HT1080 (cell line): Measurements from ENCODE around the gene GABBR1. TPM values are rescaled to one million over a fixed set of nuclear protein-coding genes. Genes with fewer than 3 reads are reported as not detected.

ENCODE experiments used
- DNase-seq: peaks from one replicate; pipeline ENCODE4 v3.0.0-alpha.2; 2015; ENCODE audit warnings: low read depth
- total RNA-seq: library from RNA; depleted of rRNA; stranded (reverse); fragments of >200 nt; shearing (Covaris generic); gene quantifications from 2 replicates; pipeline ENCODE4 v1.2.3, GENCODE V29; 2014

Gene GABBR1
- total RNA-seq, 1 experiment from 2014 or later: 10.4 TPM

DNA sequence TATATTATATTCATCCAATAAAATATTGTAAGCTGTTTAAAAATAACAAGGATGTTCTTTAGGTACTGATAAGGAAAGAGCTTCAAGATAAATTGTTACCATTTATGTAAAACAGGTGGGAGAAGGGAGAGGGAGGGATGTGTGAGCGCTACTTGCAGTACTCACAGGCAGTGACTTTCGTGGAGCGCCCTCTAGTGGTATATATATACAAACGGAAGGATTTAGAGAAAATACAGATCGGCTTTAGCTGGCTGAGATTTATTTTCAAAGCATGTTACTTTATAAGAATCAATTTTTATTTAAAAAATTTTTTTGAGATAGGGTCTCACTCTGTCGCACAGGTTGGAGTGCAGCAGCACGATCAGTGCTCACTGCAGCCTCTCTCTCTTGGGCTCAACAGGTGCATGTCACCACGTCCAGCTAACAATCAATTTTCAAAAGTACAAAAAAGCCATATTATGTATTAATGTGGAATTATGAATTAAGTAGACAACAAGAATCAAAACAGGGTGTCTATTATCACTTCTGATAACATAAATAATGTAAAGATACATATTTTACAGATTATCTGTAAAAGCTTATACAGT is 20.6 kb upstream of the GABBR1 start:
- DNase-seq: no peak

DNA sequence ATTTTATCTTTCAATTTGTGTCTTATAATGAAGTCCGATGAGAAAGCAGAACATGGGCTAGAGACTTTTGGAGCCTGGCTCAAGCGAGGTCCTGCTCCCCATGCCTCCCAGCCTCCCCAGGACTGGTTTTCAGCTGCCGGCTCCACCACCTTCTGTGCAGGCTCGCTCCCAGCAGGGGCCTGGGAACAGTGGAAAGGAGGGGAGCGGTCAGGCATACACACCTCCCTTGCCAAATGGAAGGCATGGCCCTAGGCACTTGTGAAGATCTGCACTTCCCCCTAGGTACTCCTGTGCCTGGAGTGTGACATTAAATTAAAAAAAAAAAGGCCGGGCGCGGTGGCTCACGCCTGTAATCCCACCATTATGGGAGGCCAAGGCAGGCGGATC is 19.2 kb upstream of the GABBR1 start:
- DNase-seq: no peak

DNA sequence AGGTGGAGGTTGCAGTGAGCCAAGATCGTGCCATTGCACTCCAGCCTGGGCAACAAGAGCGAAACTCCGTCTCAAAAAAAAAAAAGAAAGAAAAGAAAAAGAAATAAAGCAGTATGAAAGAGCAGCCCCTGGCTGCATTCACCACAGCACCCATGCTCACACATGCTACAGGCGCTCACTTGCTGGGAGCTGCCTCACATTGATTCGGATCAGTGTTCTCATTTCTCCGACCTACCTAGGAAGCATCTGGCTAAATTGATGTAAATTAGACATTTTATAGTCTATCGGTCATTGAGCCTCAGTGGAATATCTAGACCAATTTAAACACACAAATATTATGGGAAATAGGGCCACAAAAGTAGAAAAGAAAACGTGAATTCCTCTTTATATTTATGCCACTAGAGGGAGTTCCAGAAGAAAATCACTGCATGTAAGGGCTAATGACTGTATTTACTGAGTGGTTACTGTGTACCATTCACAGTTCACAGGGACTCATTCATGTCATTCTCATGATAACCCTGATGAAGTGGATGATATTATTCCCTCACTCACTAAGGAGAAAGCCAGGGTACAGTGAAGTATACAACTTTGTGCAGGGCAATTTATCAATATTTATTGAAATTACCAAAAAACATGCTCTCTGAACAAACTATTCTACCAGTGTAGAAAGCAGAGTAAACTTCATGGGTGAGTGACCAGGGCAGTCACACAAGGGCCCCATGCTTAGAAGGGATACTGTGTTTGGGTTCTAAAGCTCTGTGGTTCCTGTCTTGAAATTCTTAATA is 18.6 kb upstream of the GABBR1 start:
- no peak for DNase-seq

DNA sequence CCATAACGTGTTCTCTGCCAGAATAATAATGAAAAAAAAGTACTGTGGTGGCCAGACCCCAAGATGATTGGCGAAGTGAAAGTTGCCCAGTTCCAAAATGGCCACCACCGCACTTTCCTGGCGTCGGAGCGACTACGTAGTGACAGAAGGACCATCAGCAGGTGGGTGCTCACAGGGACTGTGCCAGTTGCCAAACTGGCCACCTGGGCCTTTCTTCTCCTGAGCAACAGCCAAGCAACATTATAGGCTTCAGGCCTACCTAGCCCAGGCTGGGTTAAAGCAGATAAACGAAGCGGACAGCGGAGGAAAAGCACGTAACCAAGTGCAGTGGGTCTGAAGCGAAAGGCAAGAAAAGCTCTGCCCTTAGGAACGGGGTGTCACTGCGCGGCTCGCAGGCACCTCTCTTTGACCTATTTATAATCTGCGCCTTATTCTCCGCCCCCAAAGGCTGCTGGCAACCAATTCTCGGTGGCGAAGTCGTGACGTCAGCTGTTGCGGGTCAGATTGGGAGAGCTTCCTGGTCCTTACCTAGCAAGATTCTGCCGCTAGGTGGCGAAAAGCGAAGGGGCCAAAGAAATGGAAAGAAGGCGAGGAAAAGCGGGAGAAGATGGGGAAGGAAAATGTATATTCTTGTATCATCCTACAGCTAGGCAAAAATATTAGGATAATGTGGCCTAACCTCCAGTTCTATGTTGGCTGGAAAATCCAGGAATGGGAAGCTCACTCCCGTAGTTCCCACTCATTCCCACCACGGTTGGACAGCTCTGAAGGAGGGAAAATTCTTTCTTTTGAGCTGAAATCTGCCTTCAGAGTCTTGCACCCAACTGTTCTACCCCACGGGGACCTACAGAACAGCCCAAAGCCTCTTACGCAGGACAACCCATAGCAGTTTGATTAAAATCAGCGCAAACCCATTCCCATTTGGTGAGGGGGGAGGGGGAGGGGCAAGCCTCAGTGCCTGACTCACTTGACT is 17.0 kb upstream of the GABBR1 start:
- peak; percentile 93 for DNase-seq

DNA sequence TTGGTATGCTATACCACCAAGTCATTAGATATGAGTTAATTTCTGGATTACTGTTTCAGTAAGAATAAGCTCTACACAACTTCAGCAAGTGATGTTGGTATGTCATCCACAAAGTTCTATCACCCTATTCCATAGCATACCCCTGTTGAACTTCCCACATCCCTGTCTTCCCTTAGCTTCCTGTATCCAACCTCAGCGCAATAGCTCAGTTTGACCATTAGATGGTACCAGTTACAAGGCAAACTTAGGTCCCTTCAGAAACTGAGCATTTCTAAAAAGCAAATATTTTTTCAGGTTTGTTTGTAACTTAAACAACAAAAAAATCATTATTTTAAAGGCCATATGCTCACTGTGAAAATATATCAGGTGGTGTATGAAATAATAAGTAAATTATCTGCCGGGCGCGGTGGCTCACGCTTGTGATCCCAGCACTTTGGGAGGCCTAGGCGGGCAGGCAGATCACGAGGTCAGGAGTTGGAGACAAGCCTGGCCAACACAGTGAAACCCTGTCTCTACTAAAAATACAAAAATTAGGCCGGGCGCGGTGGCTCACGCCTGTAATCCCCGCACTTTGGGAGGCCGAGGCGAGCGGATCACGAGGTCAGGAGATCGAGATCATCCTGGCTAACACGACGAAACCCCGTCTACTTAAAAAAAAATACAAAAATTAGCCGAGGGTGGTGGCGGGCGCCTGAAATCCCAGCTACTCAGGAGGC is 15.1 kb upstream of the GABBR1 start:
- peak; percentile 36 for DNase-seq

DNA sequence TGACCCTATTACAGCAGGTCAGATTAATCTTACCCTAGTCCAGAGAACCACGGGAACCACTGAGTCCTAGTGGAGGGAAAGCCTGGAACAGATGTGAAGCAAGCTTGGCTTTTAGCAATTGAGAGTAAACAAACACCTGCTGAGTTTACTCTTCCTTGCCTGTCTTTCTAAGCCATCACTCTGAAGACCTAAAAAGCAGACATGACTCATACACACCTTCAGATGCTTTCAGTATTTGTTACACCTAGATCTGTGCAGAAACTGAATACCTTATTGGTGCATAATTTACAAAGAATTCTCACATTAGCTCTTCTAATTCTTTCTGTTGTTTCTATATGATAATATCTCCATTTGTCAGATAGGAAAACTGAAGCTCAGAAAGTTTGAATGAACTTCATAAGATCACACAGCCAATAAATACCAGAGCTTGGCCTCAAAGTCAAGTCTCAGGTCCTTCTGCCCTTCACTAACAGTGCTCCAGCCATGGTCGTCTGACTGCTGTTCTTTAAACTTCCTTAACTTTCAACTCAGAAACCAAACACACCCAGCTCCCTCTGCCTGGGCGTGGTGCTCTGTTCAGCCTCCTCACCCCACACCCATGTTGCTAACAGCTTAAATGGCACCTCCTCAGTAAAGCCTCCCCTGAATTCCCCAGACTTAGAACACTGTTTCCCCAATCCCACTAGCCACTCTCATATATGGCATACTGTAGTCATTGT is 8.6 kb upstream of the GABBR1 start:
- no peak for DNase-seq

DNA sequence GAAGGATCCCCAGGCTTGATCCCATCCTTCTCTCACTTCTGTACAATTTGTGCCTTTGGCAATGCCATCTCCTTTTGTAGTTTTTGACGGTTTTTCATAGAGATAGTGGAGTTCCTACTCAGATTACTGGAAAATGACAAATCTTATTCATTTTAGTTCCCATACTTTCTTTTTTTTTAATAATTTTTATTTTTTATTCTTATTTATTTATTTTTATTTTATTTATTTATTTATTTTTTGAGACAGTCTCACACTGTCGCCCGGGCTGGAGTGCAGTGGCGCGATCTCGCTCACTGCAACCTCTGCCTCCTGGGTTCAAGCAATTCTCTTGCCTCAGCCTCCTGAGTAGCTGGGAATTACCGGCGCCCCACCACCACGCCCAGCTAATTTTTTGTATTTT is 4.3 kb upstream of the GABBR1 start:
- DNase-seq: no peak

DNA sequence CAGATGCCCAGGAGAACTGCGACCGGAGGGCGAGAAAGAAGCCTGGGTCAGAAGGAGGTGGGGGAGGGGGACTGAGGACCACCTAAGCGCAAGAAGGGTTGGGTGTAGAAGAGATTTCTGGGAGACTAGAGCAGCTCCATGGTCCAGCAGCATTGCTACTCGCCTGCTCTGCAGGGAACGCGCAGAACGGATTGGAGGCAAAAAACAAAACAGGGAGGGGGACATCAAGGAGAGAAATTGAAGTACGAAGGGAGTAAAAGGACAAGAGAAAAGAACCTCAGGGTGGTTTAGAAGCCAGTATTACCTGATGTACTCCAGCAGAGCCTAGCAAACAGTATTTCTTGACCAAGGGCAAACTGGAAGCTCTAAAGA is 537 bp upstream of the GABBR1 start:
- DNase-seq: no peak

DNA sequence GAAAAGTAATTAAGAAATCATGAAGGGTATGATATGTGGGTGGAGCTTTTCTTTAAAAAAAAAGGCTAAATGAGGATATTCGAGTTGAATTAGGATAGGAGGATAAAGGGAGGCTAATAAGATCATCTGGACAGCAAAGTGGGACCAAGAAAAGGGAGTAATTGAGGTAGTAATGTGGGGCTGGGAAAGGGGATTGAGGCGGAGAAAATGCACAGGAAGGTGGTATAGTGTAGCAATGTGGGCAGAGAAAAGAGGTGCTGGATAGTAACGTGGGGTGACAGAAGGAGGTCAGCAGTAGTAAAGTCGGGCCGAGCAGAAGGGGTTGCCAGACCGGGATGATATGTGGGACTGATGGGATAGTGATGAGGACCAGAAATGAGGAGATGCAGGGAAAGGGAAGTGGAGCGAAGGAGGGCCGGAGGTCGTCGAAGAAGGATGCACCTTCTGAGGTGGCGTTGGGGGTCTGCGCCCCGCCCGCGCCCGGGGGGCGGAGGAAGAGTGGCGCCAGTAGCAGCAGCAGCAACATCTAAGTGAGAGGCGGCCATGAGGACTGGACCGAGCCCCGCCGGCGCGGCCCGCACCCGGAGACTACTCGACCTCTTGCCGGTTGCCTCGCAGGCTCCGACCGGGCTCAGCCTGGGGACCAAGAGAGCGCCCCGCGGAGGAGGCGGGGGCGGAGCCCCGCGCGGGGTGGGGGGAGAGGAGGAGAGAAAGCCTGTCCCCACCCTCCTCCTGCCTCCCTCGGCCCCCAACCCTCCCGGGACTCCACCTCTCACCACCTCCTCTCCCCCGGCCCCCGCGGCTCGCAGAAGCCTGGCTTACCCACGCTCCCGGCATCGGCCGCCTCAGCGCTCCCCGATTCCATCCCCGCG is 887 bp downstream of the GABBR1 start:
- peak; percentile 46 for DNase-seq

DNA sequence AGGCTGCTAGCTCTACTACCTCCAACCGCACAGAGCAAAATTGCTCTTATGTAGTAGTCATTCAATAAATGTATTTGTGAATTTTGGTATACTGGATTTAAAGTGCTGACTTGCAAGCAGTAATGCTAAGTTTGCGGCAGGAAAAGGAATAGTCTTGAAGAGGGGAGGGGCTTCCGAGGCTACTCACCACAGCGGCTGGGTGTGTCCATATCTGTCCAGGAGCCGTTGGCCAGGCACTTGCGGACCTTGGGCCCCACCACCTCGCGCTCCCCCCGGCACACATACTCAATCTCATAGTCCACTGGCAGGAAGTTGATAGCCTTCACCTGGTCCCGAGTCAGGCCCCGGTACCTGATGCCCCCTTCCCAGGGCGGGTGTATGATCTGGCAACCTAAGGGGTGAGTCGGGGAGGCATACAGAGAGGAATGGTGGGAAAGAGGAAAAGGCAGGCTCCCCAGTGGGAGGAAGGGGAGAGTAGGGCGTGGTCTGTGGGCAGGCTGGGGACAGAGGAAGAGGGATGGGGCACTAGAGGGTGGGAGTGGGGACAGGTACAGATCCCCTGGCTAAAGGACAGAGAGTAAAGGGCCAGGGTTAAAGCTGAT is 1.7 kb downstream of the GABBR1 start:
- DNase-seq: peak; percentile 65

DNA sequence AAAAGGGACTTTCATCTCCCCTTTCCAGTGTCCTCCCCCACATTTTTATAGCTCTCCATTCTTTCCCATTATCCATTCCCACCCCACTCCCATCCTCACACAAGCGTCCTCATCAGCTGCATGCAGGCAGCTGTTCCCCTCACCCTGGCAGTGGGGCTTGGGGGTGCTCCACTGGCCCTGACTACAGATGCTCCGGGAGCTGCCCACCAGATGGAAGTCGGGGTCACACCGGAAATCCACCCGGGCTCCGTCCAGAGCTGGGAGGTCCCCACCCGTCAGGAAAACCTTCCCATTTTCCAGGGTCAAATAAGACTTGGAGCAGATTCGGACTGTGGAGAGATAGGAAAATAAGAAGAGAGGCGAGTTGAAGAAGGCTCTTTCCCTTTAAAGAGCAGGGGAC is 2.7 kb downstream of the GABBR1 start:
- no peak for DNase-seq

DNA sequence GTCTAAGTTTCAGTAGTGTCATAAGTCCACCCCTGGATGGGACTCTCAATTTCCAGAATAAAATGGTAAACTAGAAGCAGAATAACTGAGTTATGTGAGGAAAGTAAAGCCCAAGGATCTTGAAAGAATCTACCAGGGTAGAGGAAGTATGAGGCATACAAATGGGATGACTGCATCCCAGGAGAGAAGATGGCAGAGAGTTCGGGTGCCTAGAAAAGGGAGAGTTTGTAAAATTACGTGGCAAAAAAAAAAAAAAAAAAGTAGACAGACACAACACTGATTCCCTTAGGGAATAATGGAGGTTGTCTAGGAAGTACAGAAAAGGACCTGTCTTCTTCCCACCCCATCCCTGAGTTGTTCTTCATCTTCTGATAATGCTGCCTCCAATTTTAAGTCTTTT is 3.4 kb downstream of the GABBR1 start:
- peak; percentile 47 for DNase-seq

DNA sequence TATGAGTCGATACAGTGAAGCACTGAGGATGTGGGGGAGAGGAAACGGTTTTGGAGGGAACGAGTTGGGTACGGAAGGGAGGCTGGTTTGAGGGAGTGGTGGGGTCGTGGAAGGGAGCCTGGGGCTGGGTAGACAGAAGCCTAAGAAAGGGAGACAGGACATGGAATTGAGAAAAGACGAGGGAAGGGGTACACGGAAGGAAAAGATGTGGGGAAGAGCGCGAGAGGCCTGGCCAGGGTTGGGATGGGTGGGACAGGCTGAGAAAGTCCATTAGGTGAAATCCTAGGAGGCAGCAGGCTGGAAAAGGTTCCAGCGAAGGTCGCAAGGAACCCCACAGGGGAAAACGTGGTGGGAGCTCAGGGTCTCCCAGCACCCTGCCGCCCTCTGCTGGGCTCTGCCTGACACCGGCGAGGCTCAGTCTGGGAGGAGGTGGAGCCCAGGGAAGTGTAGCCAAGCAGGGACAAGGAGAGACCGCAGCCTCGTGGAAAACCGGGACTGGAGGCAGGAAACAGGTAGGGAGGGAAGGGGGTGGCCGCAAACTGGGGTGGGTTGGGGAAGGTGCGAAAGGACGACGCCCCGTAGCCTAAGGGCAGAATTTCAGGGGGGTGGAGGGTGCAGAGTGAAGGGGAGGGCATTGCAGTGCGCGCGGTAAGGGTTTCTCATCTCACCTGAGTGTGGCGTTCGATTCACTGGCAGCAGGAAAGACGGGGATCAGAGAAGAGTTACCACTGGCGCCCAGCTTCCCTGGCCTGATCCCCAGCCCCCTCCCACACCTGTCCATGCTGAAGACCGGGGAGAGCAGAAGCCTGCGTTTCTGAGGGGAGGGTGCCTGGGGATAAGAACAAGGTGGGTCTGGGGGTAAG is 4.3 kb downstream of the GABBR1 start:
- peak; percentile 85 for DNase-seq

DNA sequence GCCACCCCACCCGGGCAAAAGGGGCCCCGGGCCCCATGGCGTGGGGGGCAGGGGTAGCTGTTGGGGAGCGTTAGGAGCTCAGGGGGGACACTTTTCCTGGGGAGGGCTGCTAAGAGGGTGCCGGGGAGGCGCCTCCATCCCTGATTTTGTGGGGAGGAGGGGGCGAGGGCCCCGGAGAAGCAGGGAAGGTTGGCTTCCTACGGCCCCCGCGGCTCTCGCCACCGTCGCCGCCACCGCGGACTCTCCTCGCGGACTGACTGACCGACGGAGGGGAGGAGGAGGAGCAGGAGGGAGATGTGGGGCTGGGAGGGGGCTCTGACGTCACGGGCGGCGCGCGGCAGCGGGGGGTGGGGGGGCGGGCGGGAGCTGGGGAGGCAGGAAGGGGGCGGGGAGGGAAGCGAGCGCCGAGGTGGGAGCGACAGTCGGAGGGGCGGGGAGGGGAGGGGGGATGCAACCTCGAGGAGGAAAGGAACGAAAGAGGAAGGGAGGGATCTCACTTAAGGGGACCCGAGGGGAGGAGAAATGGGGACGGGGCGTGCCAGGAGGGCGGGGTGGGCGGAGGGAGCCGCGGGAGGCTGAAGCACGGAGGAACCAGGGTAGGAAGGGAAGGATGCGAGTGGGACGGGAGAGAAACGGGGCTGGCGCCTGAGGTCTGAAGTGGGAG is 5.1 kb downstream of the GABBR1 start:
- peak; percentile 63 for DNase-seq

DNA sequence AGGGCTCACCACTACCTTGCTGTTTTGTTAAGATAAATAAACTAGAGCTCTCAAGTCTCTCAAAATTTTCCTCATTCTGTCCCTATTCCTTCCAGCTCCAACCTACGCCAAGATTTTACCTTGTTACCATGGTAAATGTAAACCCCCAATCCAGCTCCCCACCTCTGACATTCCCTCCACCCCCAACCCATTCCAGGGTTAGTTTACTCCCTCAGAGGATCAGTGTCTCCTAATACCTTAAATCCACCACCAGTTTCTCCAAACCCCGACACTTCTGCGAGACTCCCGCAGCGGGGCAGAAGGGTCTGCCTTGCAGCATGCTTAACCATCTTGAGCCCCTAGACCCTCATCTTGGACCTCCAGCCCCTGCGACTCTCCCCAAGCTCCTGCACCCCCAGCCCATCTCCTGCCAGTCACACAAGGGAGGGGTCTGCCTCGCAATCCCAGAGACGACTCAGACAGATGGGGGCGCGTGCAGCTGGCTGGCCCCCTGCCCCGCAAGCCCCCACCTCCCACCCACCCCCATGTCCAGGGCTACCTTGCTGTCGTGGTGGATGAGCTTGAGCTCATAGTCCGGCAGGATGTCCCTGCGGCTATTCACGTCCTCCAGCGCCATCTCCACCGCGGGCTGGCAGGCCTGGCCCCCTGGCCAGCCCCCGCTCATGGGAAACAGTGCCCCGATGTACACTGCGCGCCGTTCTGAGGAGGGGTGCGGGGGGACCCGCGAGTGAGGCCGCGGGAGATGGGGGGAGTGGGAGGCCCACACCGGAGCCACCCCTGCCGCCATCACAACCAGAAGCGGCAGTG is 5.8 kb downstream of the GABBR1 start:
- DNase-seq: no peak

DNA sequence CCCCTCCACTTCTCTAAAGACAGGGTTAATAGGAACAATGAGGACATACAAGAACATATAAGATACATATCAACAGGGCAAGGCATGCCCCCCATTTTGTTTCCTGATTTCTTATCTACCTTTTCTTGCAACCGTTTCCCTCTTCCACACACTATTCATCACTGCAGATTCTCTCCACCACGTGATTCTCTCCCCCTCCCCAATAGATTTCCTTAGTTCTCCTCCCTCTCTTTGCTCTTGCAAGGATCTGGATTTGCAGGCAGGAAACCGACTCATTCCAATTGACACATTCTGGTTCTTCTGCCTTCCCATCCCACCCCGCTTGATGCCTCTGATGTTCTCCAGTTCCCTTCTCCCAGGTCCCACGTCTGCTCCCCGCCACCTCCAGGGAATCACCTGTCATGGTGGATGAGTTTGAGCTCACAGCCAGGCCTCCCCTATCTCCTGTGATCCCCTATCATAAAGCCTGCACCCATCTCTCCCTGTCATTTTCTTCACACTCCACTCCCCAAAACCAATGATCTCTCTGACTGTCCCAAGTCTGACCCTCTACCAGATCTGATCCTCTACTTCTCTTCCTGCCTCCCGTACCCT is 7.5 kb downstream of the GABBR1 start:
- DNase-seq: no peak
